Measurements from ENCODE around the gene PIPOX.

DNA sequence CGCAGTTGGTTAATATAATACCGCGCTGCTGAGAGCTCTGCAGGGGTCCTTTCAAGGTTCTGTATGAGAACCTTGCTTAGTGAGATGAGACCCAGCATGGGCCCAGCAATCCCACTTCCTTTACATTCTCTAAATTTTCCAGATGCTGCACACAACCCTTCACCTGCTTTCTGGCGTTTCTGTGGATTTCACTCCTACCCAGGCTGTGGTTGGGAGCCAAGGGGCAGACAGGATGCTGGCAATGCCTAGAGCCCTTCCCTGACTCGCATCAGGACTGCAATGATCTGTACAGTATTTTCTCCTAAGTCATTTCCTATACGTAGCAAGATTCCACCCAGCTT lies 10.1 kb upstream of the PIPOX start:
- TF ChIP-seq, protein P1, sequence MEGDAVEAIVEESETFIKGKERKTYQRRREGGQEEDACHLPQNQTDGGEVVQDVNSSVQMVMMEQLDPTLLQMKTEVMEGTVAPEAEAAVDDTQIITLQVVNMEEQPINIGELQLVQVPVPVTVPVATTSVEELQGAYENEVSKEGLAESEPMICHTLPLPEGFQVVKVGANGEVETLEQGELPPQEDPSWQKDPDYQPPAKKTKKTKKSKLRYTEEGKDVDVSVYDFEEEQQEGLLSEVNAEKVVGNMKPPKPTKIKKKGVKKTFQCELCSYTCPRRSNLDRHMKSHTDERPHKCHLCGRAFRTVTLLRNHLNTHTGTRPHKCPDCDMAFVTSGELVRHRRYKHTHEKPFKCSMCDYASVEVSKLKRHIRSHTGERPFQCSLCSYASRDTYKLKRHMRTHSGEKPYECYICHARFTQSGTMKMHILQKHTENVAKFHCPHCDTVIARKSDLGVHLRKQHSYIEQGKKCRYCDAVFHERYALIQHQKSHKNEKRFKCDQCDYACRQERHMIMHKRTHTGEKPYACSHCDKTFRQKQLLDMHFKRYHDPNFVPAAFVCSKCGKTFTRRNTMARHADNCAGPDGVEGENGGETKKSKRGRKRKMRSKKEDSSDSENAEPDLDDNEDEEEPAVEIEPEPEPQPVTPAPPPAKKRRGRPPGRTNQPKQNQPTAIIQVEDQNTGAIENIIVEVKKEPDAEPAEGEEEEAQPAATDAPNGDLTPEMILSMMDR (conservative IDR thresholded peaks at IDR 0.05 in 1 of 2, IDR thresholded peaks at IDR 0.05 in 1 of 2; ENCODE audit: extremely low read depth in 1 of 2, insufficient read depth in 1 of 2, low read depth in 1 of 2, low read length in 2 of 2), result no peak
- TF ChIP-seq EZH2 (IDR thresholded peaks at IDR 0.05; ENCODE audit: borderline replicate concordance, low read length), result no peak

Measured in mammary epithelial cell (primary cell).